Right lobe of liver (tissue), 4 donors: ENCODE results near the gene MIA3.

ENCODE experiments used
- POLR2A ChIP-seq: fragments of 450-650 bp; IDR thresholded peaks from one replicate; pipeline ENCODE4 v1.6.1; 2017; ENCODE audit warnings: antibody characterized with exemption, mild to moderate bottlenecking
- TF ChIP-seq, protein P1 (sequence below), 4 donors: fragments of 200-600 bp in 3 of 4; fragments of 450-650 bp in 1 of 4; IDR thresholded peaks; one replicate each; pipeline versions ENCODE4 v1.5.1 to v1.8.0; 2016 to 2022; ENCODE audit warnings: antibody characterized with exemption in 4 of 4, mild to moderate bottlenecking in 2 of 4
- donor health status: DM: no; HTN: no; CAD: no.
- donor health status: DM: no; HTN: no; CAD: no.
- donor health status: DM: no; HTN: yes; CAD: no.

GRCh38 chr1:222680080-222680479 lies 62.2 kb downstream of the MIA3 start:
- TF ChIP-seq POLR2A = no peak
- TF ChIP-seq, protein P1, sequence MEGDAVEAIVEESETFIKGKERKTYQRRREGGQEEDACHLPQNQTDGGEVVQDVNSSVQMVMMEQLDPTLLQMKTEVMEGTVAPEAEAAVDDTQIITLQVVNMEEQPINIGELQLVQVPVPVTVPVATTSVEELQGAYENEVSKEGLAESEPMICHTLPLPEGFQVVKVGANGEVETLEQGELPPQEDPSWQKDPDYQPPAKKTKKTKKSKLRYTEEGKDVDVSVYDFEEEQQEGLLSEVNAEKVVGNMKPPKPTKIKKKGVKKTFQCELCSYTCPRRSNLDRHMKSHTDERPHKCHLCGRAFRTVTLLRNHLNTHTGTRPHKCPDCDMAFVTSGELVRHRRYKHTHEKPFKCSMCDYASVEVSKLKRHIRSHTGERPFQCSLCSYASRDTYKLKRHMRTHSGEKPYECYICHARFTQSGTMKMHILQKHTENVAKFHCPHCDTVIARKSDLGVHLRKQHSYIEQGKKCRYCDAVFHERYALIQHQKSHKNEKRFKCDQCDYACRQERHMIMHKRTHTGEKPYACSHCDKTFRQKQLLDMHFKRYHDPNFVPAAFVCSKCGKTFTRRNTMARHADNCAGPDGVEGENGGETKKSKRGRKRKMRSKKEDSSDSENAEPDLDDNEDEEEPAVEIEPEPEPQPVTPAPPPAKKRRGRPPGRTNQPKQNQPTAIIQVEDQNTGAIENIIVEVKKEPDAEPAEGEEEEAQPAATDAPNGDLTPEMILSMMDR (IDR thresholded peaks at IDR 0.05) = no peak
